Measurements from ENCODE around the gene MTMR1.

- no peak for TF ChIP-seq JUN (IDR thresholded peaks at IDR 0.05)
- TF ChIP-seq BHLHE40 (IDR thresholded peaks at IDR 0.05; ENCODE audit: low read depth, low read length): no peak
- no peak for TF ChIP-seq ESRRA (IDR thresholded peaks at IDR 0.05; ENCODE audit: borderline replicate concordance, low read length)
- TF ChIP-seq MAX (IDR thresholded peaks at IDR 0.05): no peak
Measured at GRCh38 chrX:150698981-150699380, 5.8 kb downstream of the MTMR1 start.
